ENCODE results near the gene SHROOM3.

The SHROOM3 gene

DNA sequence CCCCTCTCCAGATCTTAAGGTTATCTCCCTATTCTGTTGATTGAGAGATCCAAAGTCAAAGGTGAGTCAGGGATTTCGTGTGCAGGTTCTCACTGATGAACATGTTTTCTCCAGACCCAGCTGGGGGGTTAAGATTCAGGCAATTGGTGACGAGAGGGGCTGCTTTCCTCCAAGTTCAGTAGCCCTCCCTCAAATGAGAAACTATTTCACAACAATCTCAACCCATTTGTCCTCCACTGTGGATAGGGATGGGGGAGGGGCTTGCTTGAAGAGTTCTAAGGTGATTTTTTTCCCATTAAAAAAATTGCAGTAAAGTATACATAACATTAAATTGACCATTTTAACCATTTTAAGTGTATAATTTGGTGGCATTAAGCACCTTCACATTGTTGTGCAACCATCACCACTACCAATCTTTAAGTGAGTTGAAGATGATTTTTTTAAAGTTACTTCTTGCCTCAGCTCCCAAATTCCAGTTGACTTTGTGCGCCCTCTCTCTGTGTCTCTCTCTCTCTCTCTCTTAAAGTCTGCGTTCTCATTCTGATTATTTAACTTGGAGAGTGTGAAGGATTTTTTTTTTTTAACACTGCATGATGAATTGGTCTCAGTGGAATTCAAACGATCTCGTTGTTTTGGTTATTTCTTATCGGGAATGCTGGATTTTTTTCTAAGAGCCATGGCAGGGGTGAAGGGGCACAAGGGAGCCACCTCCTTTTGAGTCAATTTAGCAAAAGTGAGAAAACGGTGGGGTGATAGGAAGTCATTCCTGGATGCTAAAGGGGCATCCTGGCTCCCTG lies 175.9 kb downstream of the SHROOM3 start:
- TF ChIP-seq ARNTL (CRISPR knock-in tag; IDR thresholded peaks at IDR 0.05; ENCODE audit: borderline replicate concordance, low read depth) (no peak), OSR1 (CRISPR knock-in tag; IDR thresholded peaks at IDR 0.05) (no peak), TOX (CRISPR knock-in tag; IDR thresholded peaks at IDR 0.05; ENCODE audit: borderline replicate concordance) (no peak), ZC3H10 (CRISPR knock-in tag; IDR thresholded peaks at IDR 0.05) (no peak), PPARA (CRISPR knock-in tag; IDR thresholded peaks at IDR 0.05; ENCODE audit: borderline replicate concordance) (no peak), ZFP3 (CRISPR knock-in tag; IDR thresholded peaks at IDR 0.05) (no peak), PATZ1 (CRISPR knock-in tag; IDR thresholded peaks at IDR 0.05; ENCODE audit: borderline replicate concordance) (no peak), ZFP30 (CRISPR knock-in tag; IDR thresholded peaks at IDR 0.05) (no peak), SNAI2 (CRISPR knock-in tag; IDR thresholded peaks at IDR 0.05) (no peak)
- TF ChIP-seq, protein P1, sequence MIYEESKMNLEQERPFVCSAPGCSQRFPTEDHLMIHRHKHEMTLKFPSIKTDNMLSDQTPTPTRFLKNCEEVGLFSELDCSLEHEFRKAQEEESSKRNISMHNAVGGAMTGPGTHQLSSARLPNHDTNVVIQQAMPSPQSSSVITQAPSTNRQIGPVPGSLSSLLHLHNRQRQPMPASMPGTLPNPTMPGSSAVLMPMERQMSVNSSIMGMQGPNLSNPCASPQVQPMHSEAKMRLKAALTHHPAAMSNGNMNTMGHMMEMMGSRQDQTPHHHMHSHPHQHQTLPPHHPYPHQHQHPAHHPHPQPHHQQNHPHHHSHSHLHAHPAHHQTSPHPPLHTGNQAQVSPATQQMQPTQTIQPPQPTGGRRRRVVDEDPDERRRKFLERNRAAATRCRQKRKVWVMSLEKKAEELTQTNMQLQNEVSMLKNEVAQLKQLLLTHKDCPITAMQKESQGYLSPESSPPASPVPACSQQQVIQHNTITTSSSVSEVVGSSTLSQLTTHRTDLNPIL (CRISPR knock-in tag; IDR thresholded peaks at IDR 0.05; ENCODE audit: low read depth), result no peak
- TF ChIP-seq, protein P2, sequence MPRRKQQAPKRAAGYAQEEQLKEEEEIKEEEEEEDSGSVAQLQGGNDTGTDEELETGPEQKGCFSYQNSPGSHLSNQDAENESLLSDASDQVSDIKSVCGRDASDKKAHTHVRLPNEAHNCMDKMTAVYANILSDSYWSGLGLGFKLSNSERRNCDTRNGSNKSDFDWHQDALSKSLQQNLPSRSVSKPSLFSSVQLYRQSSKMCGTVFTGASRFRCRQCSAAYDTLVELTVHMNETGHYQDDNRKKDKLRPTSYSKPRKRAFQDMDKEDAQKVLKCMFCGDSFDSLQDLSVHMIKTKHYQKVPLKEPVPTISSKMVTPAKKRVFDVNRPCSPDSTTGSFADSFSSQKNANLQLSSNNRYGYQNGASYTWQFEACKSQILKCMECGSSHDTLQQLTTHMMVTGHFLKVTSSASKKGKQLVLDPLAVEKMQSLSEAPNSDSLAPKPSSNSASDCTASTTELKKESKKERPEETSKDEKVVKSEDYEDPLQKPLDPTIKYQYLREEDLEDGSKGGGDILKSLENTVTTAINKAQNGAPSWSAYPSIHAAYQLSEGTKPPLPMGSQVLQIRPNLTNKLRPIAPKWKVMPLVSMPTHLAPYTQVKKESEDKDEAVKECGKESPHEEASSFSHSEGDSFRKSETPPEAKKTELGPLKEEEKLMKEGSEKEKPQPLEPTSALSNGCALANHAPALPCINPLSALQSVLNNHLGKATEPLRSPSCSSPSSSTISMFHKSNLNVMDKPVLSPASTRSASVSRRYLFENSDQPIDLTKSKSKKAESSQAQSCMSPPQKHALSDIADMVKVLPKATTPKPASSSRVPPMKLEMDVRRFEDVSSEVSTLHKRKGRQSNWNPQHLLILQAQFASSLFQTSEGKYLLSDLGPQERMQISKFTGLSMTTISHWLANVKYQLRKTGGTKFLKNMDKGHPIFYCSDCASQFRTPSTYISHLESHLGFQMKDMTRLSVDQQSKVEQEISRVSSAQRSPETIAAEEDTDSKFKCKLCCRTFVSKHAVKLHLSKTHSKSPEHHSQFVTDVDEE (CRISPR knock-in tag; IDR thresholded peaks at IDR 0.05), result no peak

DNA sequence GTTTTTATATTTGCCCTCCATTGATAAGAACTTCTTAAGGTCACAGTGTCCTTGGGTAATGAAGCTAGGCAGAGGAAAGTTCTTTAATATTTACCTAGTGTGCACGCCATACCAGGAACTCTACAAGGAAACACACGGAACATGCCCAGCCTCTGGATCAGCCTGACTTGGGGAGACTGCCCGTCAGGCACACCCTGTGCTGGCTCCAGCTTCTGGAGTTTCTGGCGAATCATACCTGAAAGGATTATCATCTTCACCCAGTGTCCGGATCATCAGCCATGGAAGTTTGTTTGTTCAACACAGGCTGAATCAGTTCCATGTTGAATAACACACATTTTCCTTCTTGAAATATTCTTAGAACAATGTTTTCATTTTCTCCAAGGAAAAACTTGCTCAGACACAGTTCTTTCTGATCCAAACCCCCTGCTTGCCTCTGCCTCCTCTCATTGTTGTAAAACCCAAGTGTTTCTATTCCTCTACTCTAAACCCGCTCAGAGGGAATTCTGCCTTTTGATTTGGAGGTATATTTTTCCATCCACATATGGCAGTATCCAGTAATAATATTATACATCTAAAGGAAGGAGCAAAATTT lies 176.7 kb downstream of the SHROOM3 start:
- TF ChIP-seq ZNF8 (CRISPR knock-in tag; IDR thresholded peaks at IDR 0.05) (no peak), ISL1 (CRISPR knock-in tag; IDR thresholded peaks at IDR 0.05) (no peak), ZFP30 (CRISPR knock-in tag; IDR thresholded peaks at IDR 0.05) (no peak), CSDC2 (CRISPR knock-in tag; IDR thresholded peaks at IDR 0.05) (no peak), BACH2 (CRISPR knock-in tag; IDR thresholded peaks at IDR 0.05; ENCODE audit: borderline replicate concordance) (no peak), ZFP3 (CRISPR knock-in tag; IDR thresholded peaks at IDR 0.05) (no peak), TCF4 (CRISPR knock-in tag; IDR thresholded peaks at IDR 0.05; ENCODE audit: borderline replicate concordance) (no peak), ZNF70 (CRISPR knock-in tag; IDR thresholded peaks at IDR 0.05) (no peak), ESRRG (CRISPR knock-in tag; IDR thresholded peaks at IDR 0.05) (no peak), GLIS3 (CRISPR knock-in tag; IDR thresholded peaks at IDR 0.05) (no peak), ZC3H10 (CRISPR knock-in tag; IDR thresholded peaks at IDR 0.05) (no peak), OSR1 (CRISPR knock-in tag; IDR thresholded peaks at IDR 0.05) (no peak), PPARA (CRISPR knock-in tag; IDR thresholded peaks at IDR 0.05; ENCODE audit: borderline replicate concordance) (no peak)
- TF ChIP-seq, protein P2 (CRISPR knock-in tag; IDR thresholded peaks at IDR 0.05), result no peak
- no peak for ATAC-seq

More for the DNA sequence above, 175.9 kb downstream of the SHROOM3 start:
- ATAC-seq, result no peak

DNA sequence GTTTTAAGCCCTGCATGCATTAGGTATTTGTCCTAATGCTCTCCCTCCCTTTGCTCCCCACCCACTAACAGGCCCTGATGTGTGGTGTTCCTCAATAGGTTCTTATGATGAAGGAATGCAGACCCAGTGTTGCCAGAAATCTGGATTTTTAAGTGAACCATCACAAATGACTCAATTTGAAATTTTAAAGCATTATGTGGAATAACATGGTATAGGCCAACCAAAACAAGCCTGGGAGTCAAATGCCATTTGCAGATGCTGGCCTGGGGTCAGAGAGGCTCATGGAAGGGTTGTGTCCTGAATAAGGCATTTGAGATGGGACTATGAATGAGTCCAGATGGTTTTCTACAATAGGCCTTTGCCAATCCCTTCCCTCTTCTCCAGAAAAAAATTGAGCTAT lies 179.6 kb downstream of the SHROOM3 start:
- ATAC-seq, result peak; percentile 63
- TF ChIP-seq ISL1 (CRISPR knock-in tag; IDR thresholded peaks at IDR 0.05) (peak; percentile 63), CSDC2 (CRISPR knock-in tag; IDR thresholded peaks at IDR 0.05) (no peak)
